Measurements from ENCODE around the gene EIF3B. TPM values are rescaled to one million over a fixed set of nuclear protein-coding genes. Genes with fewer than 3 reads are reported as not detected.

Gene EIF3B
- total and polyA plus RNA-seq, 12 donors, result 81.4 to 183 (median 110) TPM

GRCh38 chr7:2307690-2308107 is 46.9 kb upstream of the EIF3B start:
- no peak for TF ChIP-seq CTCF (IDR thresholded peaks at IDR 0.05)
- no peak for TF ChIP-seq POLR2A (IDR thresholded peaks at IDR 0.05)
- intact Hi-C loops (cut with DNase I), result loop anchor here in 1 of 2 donors (10.0 kb wide), 1 partner anchor 53 kb away; no protein-coding TSS in a partner anchor
- no peaks in the 10 kb centered on the region for H3K4me1 ChIP-seq (replicated peaks in 1 of 2)
- no peak overlapping the region for H3K4me3 ChIP-seq
- H3K27ac ChIP-seq, result no peak overlapping the region
- no peaks in the 10 kb centered on the region for H3K36me3 ChIP-seq (replicated peaks in 1 of 2)
- no peaks in the 10 kb centered on the region for H3K9me3 ChIP-seq (replicated peaks in 1 of 3)
- WGBS, 4 donors, result 76 to 84% (median 81%) methylated on average over 7 of the region's 7 CpGs
- DNase-seq, result no peak
- H3K27me3 ChIP-seq, result no peaks in the 10 kb centered on the region

DNA sequence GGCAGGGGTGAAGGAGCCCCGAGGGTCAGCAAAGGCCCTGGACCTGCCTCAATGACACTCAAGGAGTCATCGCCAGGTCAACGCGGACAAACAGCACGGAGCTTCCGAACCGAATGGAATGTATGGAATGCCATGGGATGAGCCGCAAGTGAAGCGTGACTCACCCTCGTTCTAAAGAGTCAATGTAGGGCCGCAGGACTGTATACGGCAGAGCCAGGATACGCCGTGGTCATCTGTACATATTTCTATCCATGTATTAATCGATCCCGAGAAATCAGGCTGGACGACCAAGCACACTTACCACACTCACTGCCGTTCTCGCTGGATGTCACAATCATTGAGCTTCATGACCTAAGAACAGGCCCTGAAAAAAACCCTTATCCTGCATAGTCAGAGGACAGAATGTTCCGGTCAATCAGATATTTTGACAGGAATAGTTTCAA is 44.7 kb upstream of the EIF3B start:
- TF ChIP-seq CTCF (IDR thresholded peaks at IDR 0.05) (no peak), POLR2A (IDR thresholded peaks at IDR 0.05) (no peak)
- intact Hi-C loops (cut with DNase I), result loop anchor here in 1 of 2 donors (10.0 kb wide), 1 partner anchor 55 kb away; no protein-coding TSS in a partner anchor
- H3K27me3 ChIP-seq, result no peaks in the 10 kb centered on the region
- no peak overlapping the region for H3K4me3 ChIP-seq
- H3K27ac ChIP-seq, result peak overlapping the region in 3 of 5 donors; percentile 62 to 80 (median 69)
- no peaks in the 10 kb centered on the region for H3K9me3 ChIP-seq (replicated peaks in 1 of 3)
- DNase-seq, result peak in 1 of 7 donors; percentile 32
- H3K36me3 ChIP-seq (replicated peaks in 1 of 2), result no peaks in the 10 kb centered on the region
- 70 to 80% (median 78%) methylated on average over 20 of the region's 20 CpGs for WGBS, 4 donors
- H3K4me1 ChIP-seq (replicated peaks in 1 of 2), result peaks cover 0 to 5% of the 10 kb centered on the region in 2 donors

- 89 to 94% (median 91%) methylated on average over 14 to 17 of the region's 17 CpGs for WGBS, 4 donors
Observed at GRCh38 chr7:2312267-2312929, 42.2 kb upstream of the EIF3B start.

More at GRCh38 chr7:2312267-2312929, 42.2 kb upstream of the EIF3B start:
- Histone ChIP-seq H3K27ac (no peak overlapping the region), H3K9me3 (replicated peaks in 1 of 3) (no peaks in the 10 kb centered on the region), H3K27me3 (no peaks in the 10 kb centered on the region), H3K4me1 (replicated peaks in 1 of 2) (peaks cover 0 to 5% of the 10 kb centered on the region in 2 donors), H3K4me3 (no peak overlapping the region), H3K36me3 (replicated peaks in 1 of 2) (no peaks in the 10 kb centered on the region)
- TF ChIP-seq CTCF (IDR thresholded peaks at IDR 0.05), result no peak
- no peak for TF ChIP-seq POLR2A (IDR thresholded peaks at IDR 0.05)
- no peak for DNase-seq
- intact Hi-C loops (cut with DNase I), result no loop called here

Measured in adrenal gland (tissue), 12 donors.